GM12878 (cell line): ENCODE measurements around the gene DYNLT4. TPM values are rescaled to one million over a fixed set of nuclear protein-coding genes. Genes with fewer than 3 reads are reported as not detected.

Experiments used
- ATF7 ChIP-seq: fragments of 450-650 bp; IDR thresholded peaks from 2 replicates; pipeline ENCODE4 v1.6.1; 2016; ENCODE audit warnings: low read depth, mild to moderate bottlenecking
- BACH1 ChIP-seq: fragments of 450-650 bp; IDR thresholded peaks from 2 replicates; pipeline ENCODE4 v1.6.1; 2017; ENCODE audit warnings: mild to moderate bottlenecking, borderline replicate concordance
- CHD1 ChIP-seq: IDR thresholded peaks from 2 replicates; pipeline ENCODE4 v1.6.1; 2012; ENCODE audit warnings: low read depth, low read length, improper control_type of control experiment
- CTCF ChIP-seq, 3 experiments: IDR thresholded peaks in 2 of 3; conservative IDR thresholded peaks in 1 of 3; 2 replicates each; pipeline ENCODE4 v1.5.1; 2011; ENCODE audit warnings: low read depth in 3 of 3, low read length in 3 of 3, mild to moderate bottlenecking in 3 of 3, control low read depth in 2 of 3, moderate library complexity in 2 of 3, inconsistent platforms in 1 of 3, mixed read lengths in 1 of 3; ENCODE audit not compliant: control insufficient read depth in 2 of 3, insufficient read depth in 1 of 3; ENCODE audit errors: extremely low read depth in 1 of 3
- DPF2 ChIP-seq: fragments of 450-650 bp; IDR thresholded peaks from 2 replicates; pipeline ENCODE4 v1.6.1; 2017; ENCODE audit warnings: mild to moderate bottlenecking
- ETV6 ChIP-seq, 2 experiments: fragments of 450-650 bp in 1 of 2; IDR thresholded peaks in 1 of 2; conservative IDR thresholded peaks in 1 of 2; 2 replicates each; pipeline ENCODE4 v1.6.1; 2014; ENCODE audit warnings: antibody characterized with exemption in 1 of 2, borderline replicate concordance in 1 of 2, low read depth in 1 of 2, mild to moderate bottlenecking in 1 of 2, moderate library complexity in 1 of 2
- MTA2 ChIP-seq: fragments of 450-650 bp; IDR thresholded peaks from 2 replicates; pipeline ENCODE4 v1.6.1; 2016; ENCODE audit warnings: low read depth, mild to moderate bottlenecking, moderate library complexity
- MYC ChIP-seq: IDR thresholded peaks from 2 replicates; pipeline ENCODE4 v1.6.1; 2011; ENCODE audit warnings: mild to moderate bottlenecking, low read length, moderate library complexity, inconsistent platforms; ENCODE audit not compliant: insufficient read depth, insufficient replicate concordance, insufficient read length, severe bottlenecking
- PAX5 ChIP-seq: IDR thresholded peaks from 2 replicates; pipeline ENCODE4 v1.6.1; 2011; ENCODE audit warnings: low read depth, low read length, borderline replicate concordance
- YY1 ChIP-seq: IDR thresholded peaks from 2 replicates; pipeline ENCODE4 v1.6.1; 2011; ENCODE audit warnings: low read depth, mild to moderate bottlenecking, low read length
- ZNF207 ChIP-seq: fragments of 450-650 bp; IDR thresholded peaks from 2 replicates; pipeline ENCODE4 v1.6.1; 2014; ENCODE audit warnings: antibody characterized with exemption, mild to moderate bottlenecking, borderline replicate concordance
- polyA plus RNA-seq, 11 experiments: library from polyadenylated mRNA; depleted of rRNA in 4 of 11; unstranded in 6 of 11; stranded (reverse) in 5 of 11; fragments of >200 nt; fragmentation: Nextera tagmentation in 4 of 11; fragmentation: Illumina TruSeq in 1 of 11; extraction: Ambion mirVana in 4 of 11; extraction: Trizol in 1 of 11; gene quantifications; 1 replicate in 1 of 11; 2 replicates in 10 of 11; pipeline versions ENCODE4 v1.2.1 to v1.2.3, GENCODE V29; 2011 to 2016; ENCODE audit warnings: inconsistent platforms in 2 of 11, missing spikeins in 2 of 11, low read depth in 1 of 11
- total RNA-seq, 4 experiments: library from RNA; depleted of rRNA in 3 of 4; stranded (reverse); fragments of >200 nt in 3 of 4; fragmentation: Illumina TruSeq in 1 of 4; extraction: Trizol in 1 of 4; gene quantifications; 2 replicates each; pipeline versions ENCODE4 v1.2.1 to v1.2.3, GENCODE V29; 2013 to 2021

Gene DYNLT4
- total and polyA plus RNA-seq, 10 of the 15 experiments (the other 5 are each of a cell fraction or from before 2014, with no cell fraction given) = 0.23 to 0.28 TPM; not detected in 8

DNA sequence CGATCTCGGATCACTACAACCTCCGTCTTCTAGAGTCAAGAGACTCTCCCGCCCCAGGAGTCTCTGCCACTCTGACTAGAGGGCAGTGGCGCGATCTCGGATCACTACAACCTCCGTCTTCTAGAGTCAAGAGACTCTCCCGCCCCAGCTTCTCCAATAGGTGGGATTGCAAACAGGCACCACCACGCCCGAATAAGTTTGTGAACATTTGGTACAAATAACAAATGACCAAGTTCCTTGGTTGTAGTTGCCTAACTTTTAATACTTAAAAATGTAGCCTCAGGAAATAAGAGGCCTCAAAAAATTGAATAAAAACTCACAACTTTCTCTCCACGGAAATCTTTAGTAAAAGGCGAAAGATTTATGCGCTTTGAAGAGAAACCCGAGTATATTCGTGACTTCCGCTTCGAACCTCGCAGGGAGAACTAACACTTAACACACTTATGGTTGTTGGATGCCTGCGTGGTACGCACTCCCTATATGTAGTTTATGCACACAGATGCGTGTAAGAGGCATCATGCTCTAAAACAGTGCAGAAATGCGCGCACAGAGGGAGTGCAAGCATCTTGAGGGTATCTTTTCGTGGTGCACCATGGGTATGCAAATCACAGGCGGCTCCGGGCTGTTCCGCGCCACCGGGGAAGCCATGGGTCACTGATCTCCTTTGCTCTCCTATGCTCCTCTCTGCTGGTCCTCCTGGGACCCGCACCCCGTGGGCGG lies 12.6 kb upstream of the DYNLT4 start (continued):
- TF ChIP-seq ETV6 (conservative IDR thresholded peaks at IDR 0.05 in 1 of 2, IDR thresholded peaks at IDR 0.05 in 1 of 2; ENCODE audit: borderline replicate concordance in 1 of 2, low read depth in 1 of 2) = peak in 1 of 2 experiments; percentile 81; a peak in 2 of 4 replicates
- no peak for TF ChIP-seq CHD1
- TF ChIP-seq ZNF207 = 0 out of 2 replicates have a peak, but pooled peaks have one; percentile 83
- TF ChIP-seq MYC = no peak
- peak in 2 of 3 experiments; percentile 15 to 29; a peak in 2 of 6 replicates for TF ChIP-seq CTCF (IDR thresholded peaks at IDR 0.05 in 2 of 3, conservative IDR thresholded peaks at IDR 0.05 in 1 of 3; ENCODE audit: control insufficient read depth in 2 of 3, extremely low read depth in 1 of 3, insufficient read depth in 1 of 3, low read depth in 3 of 3, low read length in 3 of 3)
- TF ChIP-seq YY1 = peak; percentile 54; the same call in 1 of the 2 replicates
- TF ChIP-seq DPF2 = peak; percentile 40; the same call in 1 of the 2 replicates
- TF ChIP-seq BACH1 = peak; percentile 98
- TF ChIP-seq ATF7 = peak; percentile 61
- TF ChIP-seq PAX5 = peak; percentile 81
- 0 out of 2 replicates have a peak, but pooled peaks have one; percentile 45 for TF ChIP-seq MTA2
- TF ChIP-seq, all 136 proteins: peak for 83
